Uterus (tissue), 4 donors: ENCODE data around the gene ESPN. TPM values are rescaled to one million over a fixed set of nuclear protein-coding genes. Genes with fewer than 3 reads are reported as not detected.

Experiments used
- DNase-seq, 2 donors: peaks; one replicate each; pipeline ENCODE4 v3.0.0-alpha.2; 2019 to 2020
- H3K27ac ChIP-seq, 2 donors: fragments of 200-600 bp; sonication (generic); 1 replicate in 1 of 2; 2 replicates in 1 of 2; pipeline ENCODE4 v1.5.1; 2016 to 2018
- H3K27me3 ChIP-seq, 2 donors: fragments of 200-600 bp; sonication (generic); one replicate each; pipeline ENCODE4 v1.5.1; 2018 to 2019; ENCODE audit warnings: control low read depth in 1 of 2
- H3K36me3 ChIP-seq, 2 donors: fragments of 200-600 bp; sonication (generic); one replicate each; pipeline ENCODE4 v1.5.1; 2019; ENCODE audit warnings: control low read depth in 1 of 2
- H3K4me1 ChIP-seq, 2 donors: fragments of 200-600 bp; sonication (generic); one replicate each; pipeline ENCODE4 v1.5.1; 2018 to 2019; ENCODE audit warnings: control low read depth in 1 of 2
- H3K4me3 ChIP-seq, 2 donors: fragments of 200-600 bp; sonication (generic); 1 replicate in 1 of 2; 2 replicates in 1 of 2; pipeline ENCODE4 v1.5.1; 2018 to 2019; ENCODE audit warnings: mild to moderate bottlenecking in 1 of 2
- H3K9me3 ChIP-seq, 2 donors: fragments of 200-600 bp; sonication (generic); one replicate each; pipeline ENCODE4 v1.5.1; 2019; ENCODE audit warnings: control low read depth in 1 of 2
- POLR2A ChIP-seq, 2 donors: fragments of 450-650 bp; IDR thresholded peaks; one replicate each; pipeline ENCODE4 v1.6.1; 2016; ENCODE audit warnings: antibody characterized with exemption in 2 of 2, mild to moderate bottlenecking in 1 of 2, moderate library complexity in 1 of 2
- intact Hi-C: fragments of 100-400 bp; cut with DNase I; formaldehyde crosslinking; loops from one replicate; pipeline ENCODE4 v1.15.1; 2023; ENCODE audit warnings: low total_unique reads
- total RNA-seq, 4 donors: library from RNA; depleted of rRNA in 3 of 4; stranded (reverse); fragments of >200 nt in 3 of 4; gene quantifications; one replicate each; pipeline versions ENCODE4 v1.1.0 to v1.2.4, GENCODE V29; 2014 to 2023
- TF ChIP-seq, protein P1 (sequence below), 4 experiments: fragments of 200-600 bp in 2 of 4; fragments of 450-650 bp in 2 of 4; sonication (generic) in 2 of 4; IDR thresholded peaks; one replicate each; pipeline ENCODE4 v1.5.1; 2016 to 2019; ENCODE audit warnings: antibody characterized with exemption in 4 of 4, mild to moderate bottlenecking in 2 of 4, moderate library complexity in 1 of 4
- donor health status: DM: yes; HTN: yes; CAD: no.

Gene ESPN
- total RNA-seq, 4 donors from 2014 or later: 0.58 to 2.5 TPM; not detected in 2

- H3K4me3 ChIP-seq: no peak overlapping the region
- intact Hi-C loops: no loop called here
- no peaks in the 10 kb centered on the region for H3K9me3 ChIP-seq
- no peaks in the 10 kb centered on the region for H3K36me3 ChIP-seq
- no peaks in the 10 kb centered on the region for H3K27me3 ChIP-seq
- TF ChIP-seq, protein P1, sequence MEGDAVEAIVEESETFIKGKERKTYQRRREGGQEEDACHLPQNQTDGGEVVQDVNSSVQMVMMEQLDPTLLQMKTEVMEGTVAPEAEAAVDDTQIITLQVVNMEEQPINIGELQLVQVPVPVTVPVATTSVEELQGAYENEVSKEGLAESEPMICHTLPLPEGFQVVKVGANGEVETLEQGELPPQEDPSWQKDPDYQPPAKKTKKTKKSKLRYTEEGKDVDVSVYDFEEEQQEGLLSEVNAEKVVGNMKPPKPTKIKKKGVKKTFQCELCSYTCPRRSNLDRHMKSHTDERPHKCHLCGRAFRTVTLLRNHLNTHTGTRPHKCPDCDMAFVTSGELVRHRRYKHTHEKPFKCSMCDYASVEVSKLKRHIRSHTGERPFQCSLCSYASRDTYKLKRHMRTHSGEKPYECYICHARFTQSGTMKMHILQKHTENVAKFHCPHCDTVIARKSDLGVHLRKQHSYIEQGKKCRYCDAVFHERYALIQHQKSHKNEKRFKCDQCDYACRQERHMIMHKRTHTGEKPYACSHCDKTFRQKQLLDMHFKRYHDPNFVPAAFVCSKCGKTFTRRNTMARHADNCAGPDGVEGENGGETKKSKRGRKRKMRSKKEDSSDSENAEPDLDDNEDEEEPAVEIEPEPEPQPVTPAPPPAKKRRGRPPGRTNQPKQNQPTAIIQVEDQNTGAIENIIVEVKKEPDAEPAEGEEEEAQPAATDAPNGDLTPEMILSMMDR (IDR thresholded peaks at IDR 0.05): no peak
- no peak for TF ChIP-seq POLR2A (IDR thresholded peaks at IDR 0.05)
- no peak for DNase-seq
- peaks cover 0 to 6% of the 10 kb centered on the region in 2 donors for H3K4me1 ChIP-seq
- no peak overlapping the region for H3K27ac ChIP-seq
These were observed 35.9 kb downstream of the ESPN start for GRCh38 chr1:6460301-6461050.

DNA sequence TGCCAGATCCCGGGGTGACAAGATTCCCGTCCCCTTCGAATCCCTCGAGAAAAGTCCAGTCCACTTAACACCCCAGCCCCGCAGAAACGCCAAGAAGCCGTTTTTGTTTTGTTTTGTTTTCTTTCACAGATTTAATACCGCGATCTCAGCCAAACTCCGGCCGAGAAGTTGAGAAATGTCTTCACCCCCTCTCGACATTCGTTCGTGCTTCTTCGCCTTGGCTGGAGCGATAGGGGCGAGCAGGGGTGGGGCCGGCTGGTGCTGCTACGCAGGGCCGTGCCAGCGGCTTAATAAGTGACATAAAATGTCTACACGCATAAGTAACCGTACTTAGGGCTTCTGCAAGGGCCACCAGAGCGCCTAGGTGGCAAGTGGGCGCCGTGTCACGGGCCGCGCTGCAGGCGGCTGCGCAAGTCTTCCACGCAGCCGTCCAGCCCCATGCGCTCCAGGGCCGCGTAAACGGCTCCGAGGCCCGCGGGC is 36.5 kb downstream of the ESPN start:
- intact Hi-C loops: no loop called here
- no peak for DNase-seq
- no peaks in the 10 kb centered on the region for H3K27me3 ChIP-seq
- H3K9me3 ChIP-seq: no peaks in the 10 kb centered on the region
- no peaks in the 10 kb centered on the region for H3K36me3 ChIP-seq
- TF ChIP-seq, protein P1 (IDR thresholded peaks at IDR 0.05): no peak
- TF ChIP-seq POLR2A (IDR thresholded peaks at IDR 0.05): no peak
- H3K4me3 ChIP-seq: no peak overlapping the region
- peaks cover 0 to 5% of the 10 kb centered on the region in 2 donors for H3K4me1 ChIP-seq
- no peak overlapping the region for H3K27ac ChIP-seq

DNA sequence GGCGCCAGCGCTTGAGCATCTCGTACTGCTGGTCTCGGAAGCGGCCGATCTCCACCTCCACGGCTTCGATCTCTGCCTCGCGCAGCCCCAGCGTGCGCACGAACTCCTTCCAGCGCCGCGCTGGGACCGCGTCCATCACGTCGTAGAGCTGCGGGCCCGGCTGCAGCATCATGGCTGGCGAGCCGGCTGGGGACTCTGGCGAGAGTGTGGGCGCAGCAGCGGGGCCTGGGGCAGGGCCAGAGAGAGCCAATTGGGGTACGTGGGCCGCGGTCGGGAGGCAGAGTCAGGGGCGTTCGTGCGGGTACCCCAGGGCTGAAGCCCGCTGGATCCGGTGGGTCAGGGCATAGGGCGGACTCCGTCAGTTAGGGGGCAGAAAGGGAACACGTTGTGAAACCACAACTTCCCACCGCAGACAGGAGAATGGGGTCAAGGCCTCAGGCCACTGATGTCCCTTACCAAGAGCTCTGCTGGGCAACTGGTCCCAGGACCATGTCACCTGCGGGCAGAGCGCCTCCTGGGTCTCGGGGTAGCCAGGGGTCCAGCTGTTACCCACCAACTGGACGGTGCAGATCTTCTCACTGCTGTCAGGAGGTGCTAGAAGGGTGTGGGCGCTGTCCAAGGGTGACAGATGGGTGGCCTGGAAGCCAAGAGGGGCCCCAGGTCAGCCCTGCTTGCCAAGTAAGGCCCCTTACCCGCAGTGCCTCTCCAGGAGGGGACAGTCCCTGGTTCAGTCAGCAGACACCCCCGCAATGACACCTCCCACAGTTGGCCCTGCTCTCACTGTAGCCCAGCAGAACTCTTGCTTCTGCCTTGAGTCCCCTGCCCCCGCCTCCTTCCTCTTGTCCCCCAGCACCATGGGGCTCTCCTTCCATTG is 37.2 kb downstream of the ESPN start:
- Histone ChIP-seq H3K9me3 (no peaks in the 10 kb centered on the region), H3K36me3 (no peaks in the 10 kb centered on the region), H3K4me1 (peaks cover 0 to 5% of the 10 kb centered on the region in 2 donors), H3K4me3 (no peak overlapping the region), H3K27ac (no peak overlapping the region), H3K27me3 (no peaks in the 10 kb centered on the region)
- intact Hi-C loops: no loop called here
- no peak for TF ChIP-seq POLR2A (IDR thresholded peaks at IDR 0.05)
- TF ChIP-seq, protein P1 (IDR thresholded peaks at IDR 0.05): no peak
- DNase-seq: no peak

DNA sequence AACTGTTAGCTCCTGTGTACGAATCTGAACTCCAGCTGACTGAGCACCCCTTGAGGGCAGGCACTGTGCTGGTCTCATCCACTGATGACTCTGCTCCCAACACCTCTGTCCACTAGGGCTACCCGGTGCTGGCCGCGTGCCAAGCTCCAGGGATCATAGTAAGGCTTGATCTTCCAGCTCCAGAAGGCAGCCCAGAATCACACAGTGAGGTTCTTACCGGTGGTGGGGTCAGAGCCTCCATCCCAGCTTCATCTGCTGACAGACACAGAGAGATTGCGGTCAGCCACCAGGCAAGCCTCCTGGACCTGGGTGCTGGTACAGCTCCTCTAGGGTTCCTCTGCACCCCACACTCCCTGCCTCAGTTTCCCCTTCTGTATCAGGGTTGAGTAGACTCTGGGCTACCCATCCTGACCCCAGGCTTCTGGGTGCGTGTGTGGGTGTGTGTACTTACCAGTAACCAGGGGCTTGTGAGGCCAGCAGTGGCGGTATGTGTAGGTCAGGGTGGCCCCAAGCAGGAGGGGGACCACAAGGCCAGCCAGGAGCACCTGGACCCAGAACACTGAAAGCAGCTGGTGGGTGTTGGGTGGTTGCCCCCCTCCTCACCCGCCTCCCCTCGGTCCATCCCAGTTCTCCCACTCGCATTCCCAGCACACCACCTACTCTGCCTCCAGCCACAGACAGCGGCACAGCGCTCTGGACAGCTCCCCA is 38.0 kb downstream of the ESPN start:
- no peaks in the 10 kb centered on the region for H3K36me3 ChIP-seq
- intact Hi-C loops: no loop called here
- H3K9me3 ChIP-seq: no peaks in the 10 kb centered on the region
- no peak for DNase-seq
- H3K27ac ChIP-seq: no peak overlapping the region
- H3K4me1 ChIP-seq: peaks cover 0 to 5% of the 10 kb centered on the region in 2 donors
- no peaks in the 10 kb centered on the region for H3K27me3 ChIP-seq
- H3K4me3 ChIP-seq: no peak overlapping the region
- TF ChIP-seq, protein P1 (IDR thresholded peaks at IDR 0.05): no peak
- TF ChIP-seq POLR2A (IDR thresholded peaks at IDR 0.05): no peak
